Common myeloid progenitor, CD34-positive (primary cell): ENCODE measurements around the gene ZDHHC14.

Experiments
- CTCF ChIA-PET: fragments of 350-600 bp; sonication (Branson Sonifier 250); formaldehyde crosslinking; loops from one replicate; lab custom pipeline; 2021; ENCODE audit warnings: antibody characterized with exemption; lab: Charles Lee
- POLR2A ChIA-PET: fragments of 350-600 bp; sonication (Branson Sonifier 250); formaldehyde crosslinking; loops from one replicate; lab custom pipeline; 2021; ENCODE audit warnings: antibody characterized with exemption; lab: Charles Lee
- DNase-seq, 3 donors: peaks; one replicate each; pipeline versions ENCODE4 v3.0.0 to v3.0.0-alpha.2; 2013
- H3K27ac ChIP-seq, 2 experiments: 1 replicate in 1 of 2; 2 replicates in 1 of 2; pipeline ENCODE4 v1.7.0; 2013; ENCODE audit warnings: inconsistent platforms in 2 of 2, low read length in 2 of 2, mild to moderate bottlenecking in 2 of 2, low read depth in 1 of 2, moderate library complexity in 1 of 2; ENCODE audit not compliant: severe bottlenecking in 2 of 2, insufficient read depth in 1 of 2, poor library complexity in 1 of 2
- H3K27me3 ChIP-seq, 5 experiments: replicated peaks in 2 of 5; 1 replicate in 3 of 5; 2 replicates in 2 of 5; pipeline versions ENCODE4 v1.6.1 to v1.7.0; 2013; ENCODE audit warnings: low read length in 4 of 5, mild to moderate bottlenecking in 2 of 5, moderate library complexity in 2 of 5, inconsistent platforms in 1 of 5; ENCODE audit not compliant: insufficient read depth in 5 of 5, control insufficient read depth in 4 of 5
- H3K36me3 ChIP-seq, 4 experiments: 1 replicate in 2 of 4; 2 replicates in 2 of 4; pipeline versions ENCODE4 v1.6.1 to v1.7.0; 2013; ENCODE audit warnings: low read length in 3 of 4, control low read depth in 1 of 4, mild to moderate bottlenecking in 1 of 4; ENCODE audit not compliant: control insufficient read depth in 4 of 4, insufficient read depth in 4 of 4
- H3K4me1 ChIP-seq, 4 experiments: 1 replicate in 3 of 4; 2 replicates in 1 of 4; pipeline versions ENCODE4 v1.6.1 to v1.7.1; 2013; ENCODE audit warnings: low read length in 3 of 4, mild to moderate bottlenecking in 3 of 4, control low read depth in 1 of 4, inconsistent platforms in 1 of 4, moderate library complexity in 1 of 4; ENCODE audit not compliant: control insufficient read depth in 4 of 4, insufficient read depth in 4 of 4; ENCODE audit errors: control extremely low read depth in 1 of 4
- H3K4me3 ChIP-seq, 7 experiments: 1 replicate in 4 of 7; 2 replicates in 3 of 7; pipeline versions ENCODE4 v1.5.1 to v1.7.0; 2013; ENCODE audit warnings: mild to moderate bottlenecking in 7 of 7, low read length in 6 of 7, moderate library complexity in 6 of 7, inconsistent platforms in 2 of 7, low read depth in 2 of 7, control low read depth in 1 of 7; ENCODE audit not compliant: insufficient read depth in 4 of 7, control insufficient read depth in 1 of 7; ENCODE audit errors: extremely low read depth in 1 of 7
- H3K9me3 ChIP-seq, 5 experiments: 1 replicate in 4 of 5; 2 replicates in 1 of 5; pipeline versions ENCODE4 v1.6.1 to v1.7.1; 2013; ENCODE audit warnings: low read length in 4 of 5, mild to moderate bottlenecking in 2 of 5, inconsistent platforms in 1 of 5, low read depth in 1 of 5, moderate library complexity in 1 of 5; ENCODE audit not compliant: control insufficient read depth in 4 of 5, insufficient read depth in 2 of 5; ENCODE audit errors: control extremely low read depth in 1 of 5
- WGBS: methylation state at CpG from one replicate; pipeline ENCODE4 v1.1.5; 2013; ENCODE audit not compliant: insufficient coverage; 5-methylcytosine and 5-hydroxymethylcytosine counted together

ZDHHC14 gene

DNA sequence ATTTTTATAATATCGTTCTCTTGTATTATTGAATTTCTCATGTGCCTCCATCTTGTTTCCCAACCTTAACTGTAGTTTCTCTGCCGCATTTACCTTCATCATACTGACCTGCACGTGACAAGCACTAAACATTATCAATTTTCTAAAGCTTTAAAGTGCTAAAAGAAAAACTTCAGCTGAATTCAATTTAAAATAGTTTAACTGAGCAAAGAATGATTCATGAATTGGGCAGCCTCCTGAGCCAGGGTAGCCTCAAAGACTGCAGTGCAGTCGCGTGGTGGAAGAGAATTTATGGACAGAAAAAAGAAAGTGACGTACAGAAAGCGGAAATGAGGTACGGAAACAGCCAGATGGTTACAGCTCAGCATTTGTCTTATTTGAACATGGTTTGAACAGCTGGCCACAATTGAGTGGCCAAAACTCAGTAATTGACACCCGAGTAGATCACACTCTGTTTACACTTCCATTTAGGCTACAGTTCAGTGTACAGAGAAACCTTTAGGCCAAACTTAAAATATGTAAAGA lies 4.2 kb upstream of the ZDHHC14 start:
- Histone ChIP-seq H3K4me3 (no peak overlapping the region), H3K27ac (no peak overlapping the region), H3K9me3 (no peaks in the 10 kb centered on the region), H3K36me3 (no peaks in the 10 kb centered on the region), H3K27me3 (no peaks in the 10 kb centered on the region), H3K4me1 (peaks cover 0 to 6% (median 0%) of the 10 kb centered on the region in 4 experiments)
- POLR2A ChIA-PET: no interaction called here
- peak in 2 of 3 donors; percentile 61 to 68 for DNase-seq
- CTCF ChIA-PET: no interaction called here
- 80% methylated on average over 7 of the region's 9 CpGs for WGBS

DNA sequence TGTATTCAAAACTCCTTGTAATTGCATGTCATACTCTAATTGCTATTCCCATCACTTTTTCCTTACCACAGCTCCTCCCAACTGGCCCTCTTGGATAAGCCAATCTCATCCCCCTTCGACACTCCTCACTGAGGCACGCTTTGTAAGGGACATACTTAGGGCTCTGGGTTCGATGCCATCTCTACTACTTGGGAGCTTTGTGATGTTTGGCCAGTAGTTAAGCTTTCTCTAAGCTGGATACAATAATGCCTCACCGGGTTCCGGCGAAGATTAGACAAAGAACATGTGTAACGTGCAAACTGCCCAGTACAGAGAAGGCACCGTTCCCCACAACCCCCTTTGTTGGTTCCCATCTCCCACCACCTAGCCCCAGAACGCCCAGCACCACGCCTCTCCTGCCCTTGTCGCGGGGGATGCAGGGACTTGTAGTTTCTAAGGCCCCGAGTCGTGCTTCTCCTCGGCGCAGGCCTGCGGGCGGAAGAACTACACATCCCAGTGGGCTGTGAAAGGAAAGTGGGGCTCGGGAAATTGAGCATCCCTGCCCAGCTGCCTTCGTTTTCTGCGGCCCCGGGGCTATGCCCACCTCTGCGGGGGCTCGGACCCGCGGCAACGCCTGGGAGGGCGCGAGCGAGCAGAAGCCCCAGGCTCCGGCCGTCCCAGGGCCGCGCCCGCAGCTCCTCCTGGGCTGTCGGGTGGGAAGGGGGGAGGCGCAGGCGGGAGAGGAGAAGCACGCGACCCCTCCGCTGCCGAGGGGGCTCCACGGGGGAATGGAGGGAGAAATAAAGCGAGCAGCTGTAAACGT lies 1.1 kb upstream of the ZDHHC14 start:
- CTCF ChIA-PET: interaction anchor here (1.0 to 1.7 kb wide), 4 partner anchors 9 to 54 kb away, joined by 3 to 4 read pairs (median 4); no protein-coding TSS in a partner anchor
- DNase-seq: peak; percentile 91 to 94 (median 93)
- 2% methylated on average over 42 of the region's 45 CpGs for WGBS
- POLR2A ChIA-PET: interaction anchor here (1.1 kb wide), 1 partner anchor 10 kb away, joined by 3 read pairs; no protein-coding TSS in a partner anchor
- no peaks in the 10 kb centered on the region for H3K27me3 ChIP-seq
- H3K4me1 ChIP-seq: peaks cover 6 to 21% (median 9%) of the 10 kb centered on the region in 4 experiments
- no peaks in the 10 kb centered on the region for H3K9me3 ChIP-seq
- peak overlapping the region; percentile 83 to 100 (median 93) for H3K4me3 ChIP-seq
- H3K36me3 ChIP-seq: peaks cover 0 to 2% (median 0%) of the 10 kb centered on the region in 4 experiments
- H3K27ac ChIP-seq: peak overlapping the region; percentile 33 to 78

DNA sequence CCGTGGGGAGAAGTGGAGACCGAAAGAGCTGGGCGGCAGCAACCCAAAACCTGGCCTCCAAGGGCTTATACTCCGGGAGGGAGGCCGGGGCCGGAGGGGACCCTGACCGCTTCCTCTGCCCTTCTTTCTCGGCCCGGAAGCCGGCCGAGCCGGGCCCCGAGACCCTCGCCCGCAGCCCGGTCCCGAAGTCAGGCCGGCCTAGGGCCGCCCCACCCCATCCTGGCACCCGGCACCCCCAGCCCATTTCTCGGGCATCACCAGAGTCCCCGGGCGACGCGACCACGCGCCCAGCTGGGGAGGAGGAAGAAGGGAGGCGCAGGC lies 572 bp upstream of the ZDHHC14 start:
- H3K27ac ChIP-seq: peak overlapping the region; percentile 33 to 78
- no peaks in the 10 kb centered on the region for H3K27me3 ChIP-seq
- H3K4me1 ChIP-seq: peaks cover 6 to 21% (median 9%) of the 10 kb centered on the region in 4 experiments
- ChIA-PET CTCF (interaction anchor here (1.0 to 1.7 kb wide), 4 partner anchors 9 to 54 kb away, joined by 3 to 4 read pairs (median 4); no protein-coding TSS in a partner anchor), POLR2A (interaction anchor here (0.9 kb wide), 1 partner anchor 60 kb away, joined by 3 read pairs; no protein-coding TSS in a partner anchor)
- H3K4me3 ChIP-seq: peak overlapping the region; percentile 83 to 100 (median 93)
- DNase-seq: no peak
- WGBS: 0% methylated on average over 24 of the region's 28 CpGs
- H3K36me3 ChIP-seq: peaks cover 0 to 2% (median 0%) of the 10 kb centered on the region in 4 experiments
- no peaks in the 10 kb centered on the region for H3K9me3 ChIP-seq

DNA sequence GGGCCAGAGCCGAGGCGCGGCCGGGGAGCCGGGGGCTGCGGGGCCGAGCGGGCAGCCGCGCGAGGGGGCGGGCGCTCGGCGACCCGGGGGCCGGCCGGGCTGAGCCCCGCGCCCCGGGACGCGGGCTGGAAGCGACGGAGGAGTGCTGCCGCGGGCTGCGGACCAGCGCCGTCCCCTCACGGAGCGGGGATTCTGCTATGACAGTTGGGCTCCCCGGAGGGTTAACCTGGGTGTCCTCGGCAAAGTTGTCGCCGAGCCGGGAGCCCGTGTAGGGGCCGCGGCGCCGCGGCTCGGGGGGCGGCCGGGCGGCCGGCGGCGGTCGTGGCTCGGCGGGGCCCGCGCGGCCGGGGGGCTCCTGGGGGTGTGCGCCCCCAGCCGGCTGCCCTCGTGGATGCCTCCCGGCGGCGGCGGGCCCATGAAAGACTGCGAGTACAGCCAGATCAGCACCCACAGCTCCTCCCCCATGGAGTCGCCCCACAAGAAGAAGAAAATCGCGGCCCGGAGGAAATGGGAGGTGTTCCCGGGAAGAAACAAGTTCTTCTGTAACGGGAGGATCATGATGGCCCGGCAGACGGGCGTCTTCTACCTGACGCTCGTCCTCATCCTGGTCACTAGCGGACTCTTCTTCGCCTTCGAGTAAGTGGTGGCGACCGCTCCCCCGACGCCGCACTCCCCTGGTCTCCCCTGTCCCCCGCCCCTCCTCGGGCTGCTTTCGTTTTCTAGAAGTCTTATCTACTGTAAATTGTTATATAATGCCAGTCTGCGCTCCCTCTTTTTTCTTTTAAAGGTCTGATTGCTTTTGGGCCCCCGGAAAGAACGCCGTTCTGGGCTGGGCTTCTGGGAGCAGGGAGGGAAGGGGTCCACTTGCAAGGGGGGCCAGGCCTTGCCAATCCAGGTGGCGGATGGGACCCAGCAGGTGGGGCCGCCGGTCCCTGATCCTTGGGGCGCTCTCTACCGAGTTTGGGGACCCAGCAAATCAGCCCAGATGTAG lies 936 bp downstream of the ZDHHC14 start:
- DNase-seq: peak; percentile 69 to 85 (median 77)

DNA sequence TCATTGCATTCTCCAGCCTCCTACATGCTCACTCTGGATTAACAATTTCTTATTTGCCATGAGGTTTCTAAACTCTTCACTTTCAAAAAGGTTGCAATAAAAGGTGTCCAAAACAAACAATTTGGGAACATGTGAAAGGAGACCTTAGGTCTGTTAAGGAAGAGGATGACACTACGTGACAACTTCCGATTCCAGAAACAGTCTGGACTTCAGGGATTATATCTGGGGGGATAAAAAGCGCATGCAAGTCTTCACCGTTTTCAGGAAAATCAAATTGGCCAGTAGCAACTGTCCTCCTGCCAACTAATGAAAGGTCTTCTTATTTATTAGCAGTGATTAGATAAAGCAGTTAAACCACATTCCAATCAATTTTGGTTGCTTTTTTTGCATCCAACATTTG lies 1.8 kb downstream of the ZDHHC14 start:
- ChIA-PET POLR2A (no interaction called here), CTCF (interaction anchor here (0.8 to 1.0 kb wide), 2 partner anchors 59 to 65 kb away, joined by 3 read pairs; no protein-coding TSS in a partner anchor)
- 100% methylated on average over 3 of the region's 4 CpGs for WGBS
- peak overlapping the region in 6 of 7 experiments; percentile 83 to 95 (median 91) for H3K4me3 ChIP-seq
- no peaks in the 10 kb centered on the region for H3K9me3 ChIP-seq
- H3K4me1 ChIP-seq: peaks cover 6 to 21% (median 9%) of the 10 kb centered on the region in 4 experiments
- no peak for DNase-seq
- no peak overlapping the region for H3K27ac ChIP-seq
- H3K36me3 ChIP-seq: peaks cover 0 to 2% (median 0%) of the 10 kb centered on the region in 4 experiments
- no peaks in the 10 kb centered on the region for H3K27me3 ChIP-seq

More for the DNA sequence above, 936 bp downstream of the ZDHHC14 start:
- H3K36me3 ChIP-seq: peaks cover 0 to 2% (median 0%) of the 10 kb centered on the region in 4 experiments
- peaks cover 6 to 21% (median 9%) of the 10 kb centered on the region in 4 experiments for H3K4me1 ChIP-seq
- H3K9me3 ChIP-seq: no peaks in the 10 kb centered on the region
- ChIA-PET CTCF (interaction anchor here (0.8 to 1.0 kb wide), 3 partner anchors 58 to 67 kb away, joined by 3 read pairs; no protein-coding TSS in a partner anchor), POLR2A (no interaction called here)
- H3K4me3 ChIP-seq: peak overlapping the region; percentile 83 to 100 (median 93)
- WGBS: 0% methylated on average over 60 of the region's 96 CpGs
- no peaks in the 10 kb centered on the region for H3K27me3 ChIP-seq
- peak overlapping the region in 1 of 2 experiments; percentile 58 for H3K27ac ChIP-seq

GRCh38 chr6:157383471-157383870 lies 2.5 kb downstream of the ZDHHC14 start:
- Histone ChIP-seq H3K4me1 (peaks cover 6 to 21% (median 9%) of the 10 kb centered on the region in 4 experiments), H3K36me3 (peaks cover 0 to 2% (median 0%) of the 10 kb centered on the region in 4 experiments), H3K9me3 (no peaks in the 10 kb centered on the region), H3K4me3 (no peak overlapping the region), H3K27me3 (no peaks in the 10 kb centered on the region), H3K27ac (no peak overlapping the region)
- CTCF ChIA-PET: interaction anchor here (1.1 kb wide), 1 partner anchor 69 kb away, joined by 3 read pairs; no protein-coding TSS in a partner anchor
- POLR2A ChIA-PET: no interaction called here
- DNase-seq: no peak
- 93% methylated on average over 7 of the region's 9 CpGs for WGBS
